Neural progenitor cell (in vitro differentiated cells): ENCODE results near the gene IL10RB.

Experiments used
- EZH2 ChIP-seq: fragments of 200-600 bp; sonication (generic); IDR thresholded peaks from 2 replicates; pipeline ENCODE4 v1.6.1; 2017; ENCODE audit warnings: antibody characterized with exemption, mild to moderate bottlenecking, moderate library complexity
- EZH2phosphoT487 ChIP-seq: fragments of 200-600 bp; sonication (generic); IDR thresholded peaks from 2 replicates; pipeline ENCODE4 v1.6.1; 2017; ENCODE audit warnings: antibody characterized with exemption
- TF ChIP-seq, protein P1 (sequence below): fragments of 200-600 bp; sonication (generic); IDR thresholded peaks from 2 replicates; pipeline ENCODE4 v1.5.1; 2017; ENCODE audit warnings: antibody characterized with exemption, mild to moderate bottlenecking

DNA sequence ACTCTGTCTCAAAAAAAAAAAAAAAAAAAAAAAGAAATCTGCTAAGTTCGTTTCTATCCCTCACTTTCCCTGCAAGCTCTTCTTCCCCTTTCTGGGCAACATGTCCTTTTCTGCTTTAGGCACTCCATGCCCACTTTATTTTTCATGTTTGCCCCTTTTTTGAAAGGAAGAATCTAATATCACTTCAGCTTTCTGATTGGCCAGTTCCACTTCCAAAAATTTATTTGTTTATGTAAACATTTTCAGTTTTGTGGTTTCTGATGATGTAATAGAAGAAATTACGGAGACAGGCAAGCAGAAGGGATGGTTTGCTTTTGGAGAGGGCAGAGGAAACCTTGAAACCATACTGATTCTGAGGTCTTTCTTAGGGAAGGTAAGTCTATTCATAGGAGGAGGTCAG is 73.8 kb downstream of the IL10RB start:
- TF ChIP-seq, protein P1, sequence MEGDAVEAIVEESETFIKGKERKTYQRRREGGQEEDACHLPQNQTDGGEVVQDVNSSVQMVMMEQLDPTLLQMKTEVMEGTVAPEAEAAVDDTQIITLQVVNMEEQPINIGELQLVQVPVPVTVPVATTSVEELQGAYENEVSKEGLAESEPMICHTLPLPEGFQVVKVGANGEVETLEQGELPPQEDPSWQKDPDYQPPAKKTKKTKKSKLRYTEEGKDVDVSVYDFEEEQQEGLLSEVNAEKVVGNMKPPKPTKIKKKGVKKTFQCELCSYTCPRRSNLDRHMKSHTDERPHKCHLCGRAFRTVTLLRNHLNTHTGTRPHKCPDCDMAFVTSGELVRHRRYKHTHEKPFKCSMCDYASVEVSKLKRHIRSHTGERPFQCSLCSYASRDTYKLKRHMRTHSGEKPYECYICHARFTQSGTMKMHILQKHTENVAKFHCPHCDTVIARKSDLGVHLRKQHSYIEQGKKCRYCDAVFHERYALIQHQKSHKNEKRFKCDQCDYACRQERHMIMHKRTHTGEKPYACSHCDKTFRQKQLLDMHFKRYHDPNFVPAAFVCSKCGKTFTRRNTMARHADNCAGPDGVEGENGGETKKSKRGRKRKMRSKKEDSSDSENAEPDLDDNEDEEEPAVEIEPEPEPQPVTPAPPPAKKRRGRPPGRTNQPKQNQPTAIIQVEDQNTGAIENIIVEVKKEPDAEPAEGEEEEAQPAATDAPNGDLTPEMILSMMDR: no peak
- TF ChIP-seq EZH2 (no peak), EZH2phosphoT487 (no peak)
